GM21529 (cell line): ENCODE data around the gene CACNA1S.

Experiments
- ATAC-seq: cut with Tn5 transposase; IDR thresholded peaks from one replicate; pipeline ENCODE4 v1.9.1; 2021; ENCODE audit not compliant: unreplicated experiment

The CACNA1S gene

GRCh38 chr1:201039876-201040275 lies 72.3 kb downstream of the CACNA1S start:
- no peak for ATAC-seq

- ATAC-seq, result no peak
Measured at GRCh38 chr1:201039418-201039817, 72.8 kb downstream of the CACNA1S start.

DNA sequence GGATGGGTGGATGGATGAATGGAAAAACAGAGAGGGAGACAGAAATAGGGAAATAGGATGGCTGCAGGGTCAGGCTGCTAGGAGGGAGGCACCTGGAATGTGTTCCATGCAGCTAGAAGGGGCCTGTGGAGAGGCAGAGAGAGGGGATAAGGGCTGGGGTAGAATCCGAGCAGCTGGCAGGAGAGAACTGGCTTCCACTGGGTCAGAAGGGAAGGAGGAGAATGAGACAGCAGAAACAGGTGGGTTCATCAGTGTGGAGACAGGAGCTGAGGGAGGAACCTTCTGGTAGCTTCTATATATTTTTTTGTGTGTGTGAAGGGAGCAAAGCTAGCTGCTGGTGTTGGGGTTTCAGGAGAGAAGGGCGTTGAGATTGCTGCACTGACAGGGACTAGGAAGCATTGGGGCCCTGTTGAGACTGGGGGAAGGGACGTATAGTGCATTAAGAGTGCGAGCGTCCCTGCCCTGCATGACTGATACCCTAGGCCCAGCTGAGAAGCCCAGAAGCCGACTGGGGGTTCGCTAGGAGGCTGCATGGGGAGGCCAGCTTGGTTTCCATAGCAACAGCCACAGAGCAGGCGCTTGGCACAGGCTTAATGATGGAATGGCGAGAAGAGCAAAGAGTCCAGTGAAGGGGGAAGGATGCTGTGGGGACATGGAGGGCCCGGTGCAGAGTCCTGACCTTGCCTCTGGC lies 73.9 kb downstream of the CACNA1S start:
- ATAC-seq, result no peak

- no peak for ATAC-seq
Measured at GRCh38 chr1:201036188-201036842, 75.9 kb downstream of the CACNA1S start.

- no peak for ATAC-seq
Measured at GRCh38 chr1:201034671-201035070, 77.6 kb downstream of the CACNA1S start.

- ATAC-seq, result no peak
Measured at GRCh38 chr1:201032408-201032807, 79.8 kb downstream of the CACNA1S start.

GRCh38 chr1:201028461-201028889 lies 83.8 kb downstream of the CACNA1S start:
- ATAC-seq, result no peak

DNA sequence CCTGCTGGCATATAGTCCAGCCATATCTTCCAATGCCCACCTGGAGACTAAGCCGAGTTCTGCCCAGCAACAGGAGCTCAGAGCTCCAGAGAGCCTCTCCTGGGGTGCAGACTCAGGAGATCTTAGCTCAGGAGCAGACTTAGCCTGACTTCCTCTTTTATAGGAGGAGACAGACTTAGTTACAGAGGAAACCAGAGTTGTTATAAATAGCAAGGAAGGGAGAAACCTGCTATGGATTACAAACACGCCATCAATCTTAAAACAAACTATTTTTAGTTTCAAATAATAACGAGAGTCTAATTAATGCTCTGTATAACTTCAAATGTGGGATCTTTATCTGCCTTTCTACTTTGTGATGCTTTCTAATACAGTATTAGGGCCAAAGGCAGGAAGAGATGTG lies 85.4 kb downstream of the CACNA1S start:
- ATAC-seq, result no peak

GRCh38 chr1:201026234-201026633 lies 86.0 kb downstream of the CACNA1S start:
- ATAC-seq, result no peak

- peak; percentile 35 for ATAC-seq
Measured at GRCh38 chr1:201025571-201026002, 86.6 kb downstream of the CACNA1S start.

DNA sequence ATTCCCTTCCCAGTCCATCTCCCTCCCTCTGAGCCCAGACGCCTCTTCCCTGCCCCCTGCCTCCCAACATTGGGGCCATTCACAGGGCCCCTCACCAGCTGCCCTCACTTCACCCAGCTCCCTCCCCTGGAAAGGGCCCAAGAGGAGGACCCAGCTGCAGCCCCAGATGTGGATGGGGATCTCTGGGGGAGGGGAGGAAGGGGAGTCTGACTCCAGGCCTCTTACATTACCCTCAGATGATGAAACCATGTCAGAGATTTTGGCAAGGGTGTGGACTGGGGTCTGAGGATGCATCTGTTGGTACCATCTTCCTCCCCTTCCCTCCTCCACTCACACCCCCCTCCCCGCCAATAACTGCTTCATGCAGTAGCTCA lies 87.6 kb downstream of the CACNA1S start:
- no peak for ATAC-seq

- ATAC-seq, result no peak
Measured at GRCh38 chr1:201023920-201024624, 88.2 kb downstream of the CACNA1S start.

DNA sequence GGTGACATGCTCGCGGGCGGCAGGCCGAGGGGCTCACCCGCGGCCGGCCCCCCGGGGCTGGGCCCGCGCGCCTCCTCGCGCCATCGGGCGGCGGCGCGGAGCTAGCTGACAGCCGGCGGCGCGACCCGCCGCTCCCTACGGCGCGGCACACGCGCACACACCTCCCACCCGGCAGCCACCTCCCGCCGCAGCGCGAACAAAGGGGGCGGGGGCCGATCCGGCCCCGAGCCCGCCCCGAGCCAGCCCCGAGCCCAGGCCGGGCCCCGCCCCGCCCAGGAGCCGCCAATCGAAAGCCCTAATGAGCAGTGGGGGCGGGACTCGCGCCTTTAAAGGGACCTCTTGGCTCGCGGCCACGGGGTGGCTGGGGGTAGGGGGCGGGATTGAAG lies 88.7 kb downstream of the CACNA1S start, which contains the start of gene KIF21B:
Gene KIF21B, minus strand, starts transcription at position 198 of the 386 bp plus-strand sequence. CDS start 331 bp downstream, outside the sequence.
- ATAC-seq, result peak; percentile 49

- ATAC-seq, result no peak
Measured at GRCh38 chr1:201022820-201023516, 89.3 kb downstream of the CACNA1S start.

- no peak for ATAC-seq
Measured at GRCh38 chr1:201022493-201022819, 89.8 kb downstream of the CACNA1S start.

GRCh38 chr1:201021630-201022492 lies 90.4 kb downstream of the CACNA1S start:
- no peak for ATAC-seq

DNA sequence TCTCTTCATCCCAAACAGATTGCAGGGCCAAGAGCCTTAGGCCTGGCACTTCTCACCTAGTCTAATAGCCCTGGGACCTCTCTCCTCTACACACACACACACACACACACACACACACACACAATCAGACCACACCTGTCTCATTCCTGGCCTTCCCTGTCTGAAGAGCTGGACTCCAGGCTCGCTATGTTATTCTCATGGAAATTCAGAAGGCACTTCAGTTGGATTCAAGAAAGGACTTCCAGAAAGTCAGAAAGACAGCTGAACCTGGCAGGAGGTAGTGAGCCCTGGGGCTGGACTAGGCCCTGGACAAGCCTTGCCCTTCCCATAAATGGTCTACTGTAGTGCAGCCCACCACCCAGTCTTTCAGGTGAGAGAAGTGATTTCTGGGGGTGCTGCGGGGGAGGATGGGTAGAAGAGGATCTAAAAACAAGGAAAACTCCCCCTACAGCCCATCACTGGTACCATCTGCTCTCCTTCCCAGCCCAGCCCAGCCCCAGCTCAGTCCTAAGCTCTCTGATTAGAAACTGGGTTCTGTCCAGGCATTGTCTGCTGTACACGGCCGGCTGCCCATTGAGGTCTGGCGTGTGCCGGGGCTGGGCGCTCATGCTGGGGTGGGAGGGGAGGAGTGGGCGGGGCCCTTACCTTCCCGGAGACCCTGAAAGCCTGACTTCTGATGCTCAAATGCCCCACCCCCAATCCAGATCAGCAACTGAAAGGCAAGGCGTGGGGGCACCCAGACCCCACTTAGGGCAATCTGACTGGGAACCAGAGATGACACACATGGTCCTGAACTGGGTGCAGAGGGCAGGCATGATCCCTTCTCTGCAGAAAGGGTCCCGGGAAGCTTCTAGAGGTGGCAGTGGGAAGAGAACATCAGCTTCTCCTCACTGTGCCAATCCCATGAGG lies 91.3 kb downstream of the CACNA1S start:
- no peak for ATAC-seq

DNA sequence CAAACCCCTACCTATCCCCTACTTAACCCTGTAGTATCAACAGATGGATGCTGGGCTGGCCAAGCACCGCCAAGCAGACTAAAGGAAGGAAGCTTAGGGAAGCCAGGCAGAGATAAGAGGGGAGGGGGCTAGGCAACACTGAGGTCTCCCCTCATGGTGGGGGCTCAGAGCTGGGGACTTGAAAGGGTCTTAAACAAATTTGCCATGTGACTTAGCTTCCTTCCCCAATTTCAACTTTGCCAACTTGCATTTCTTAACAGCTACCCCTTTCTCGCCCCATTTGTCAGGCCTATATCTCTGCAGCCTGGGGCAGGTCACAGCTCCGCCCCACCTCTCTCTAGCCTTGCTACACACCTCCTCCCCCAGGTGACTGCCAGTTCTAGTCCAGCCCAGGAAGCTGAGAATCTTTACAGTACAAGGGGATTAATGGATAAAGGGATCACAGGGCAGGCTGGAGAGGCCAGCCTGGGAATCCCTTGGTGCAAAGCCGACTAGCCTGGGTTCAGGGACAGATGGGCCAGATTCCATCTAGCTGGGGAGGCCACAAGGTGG lies 92.1 kb downstream of the CACNA1S start:
- ATAC-seq, result no peak

- ATAC-seq, result peak; percentile 66
Measured at GRCh38 chr1:201019321-201019977, 92.8 kb downstream of the CACNA1S start.
